KMS-11 (cell line): Measurements from ENCODE around the gene EHD3.

Source experiments
- H2AFZ ChIP-seq: fragments of 200-600 bp; sonication (generic); 2 replicates; pipeline ENCODE4 v1.6.1; 2016; ENCODE audit warnings: antibody characterized with exemption, mixed run types, low read depth
- H3K27ac ChIP-seq: fragments of 200-600 bp; sonication (generic); 2 replicates; pipeline ENCODE4 v1.6.1; 2016; ENCODE audit warnings: mild to moderate bottlenecking, mixed run types
- H3K27me3 ChIP-seq: fragments of 200-600 bp; sonication (generic); 2 replicates; pipeline ENCODE4 v1.6.1; 2017; ENCODE audit warnings: mild to moderate bottlenecking, low read depth, mixed run types, moderate library complexity; ENCODE audit not compliant: insufficient read depth
- H3K36me3 ChIP-seq: fragments of 200-600 bp; sonication (generic); 2 replicates; pipeline ENCODE4 v1.6.1; 2017; ENCODE audit warnings: mild to moderate bottlenecking, mixed run types; ENCODE audit not compliant: insufficient read depth
- H3K4me1 ChIP-seq: fragments of 200-600 bp; sonication (generic); 2 replicates; pipeline ENCODE4 v1.6.1; 2016; ENCODE audit warnings: mild to moderate bottlenecking, low read depth, mixed run types; ENCODE audit not compliant: poor library complexity, severe bottlenecking
- H3K4me2 ChIP-seq: fragments of 200-600 bp; sonication (generic); 2 replicates; pipeline ENCODE4 v1.7.0; 2016; ENCODE audit warnings: mild to moderate bottlenecking, mixed run types
- H3K4me3 ChIP-seq: fragments of 200-600 bp; sonication (generic); IDR thresholded peaks from 2 replicates; pipeline ENCODE4 v1.6.1; 2017; ENCODE audit warnings: low read depth, low read length, mixed read lengths; ENCODE audit not compliant: insufficient read depth
- H3K79me2 ChIP-seq: fragments of 200-600 bp; sonication (generic); 2 replicates; pipeline ENCODE4 v1.6.1; 2016; ENCODE audit warnings: low read depth, mixed run types; ENCODE audit not compliant: insufficient read depth
- H3K9ac ChIP-seq: fragments of 200-600 bp; sonication (generic); 2 replicates; pipeline ENCODE4 v1.6.1; 2016; ENCODE audit warnings: mild to moderate bottlenecking, mixed run types
- H4K20me1 ChIP-seq: fragments of 200-600 bp; sonication (generic); 2 replicates; pipeline ENCODE4 v1.6.1; 2016; ENCODE audit warnings: mild to moderate bottlenecking, mixed run types; ENCODE audit not compliant: insufficient read depth
- CTCF ChIP-seq: fragments of 200-600 bp; sonication (generic); conservative IDR thresholded peaks from 2 replicates; pipeline ENCODE4 v1.6.1; 2017; ENCODE audit warnings: low read depth, mild to moderate bottlenecking, antibody characterized with exemption, low read length, moderate library complexity, mixed read lengths

EHD3 gene

GRCh38 chr2:31266804-31267203 is 32.9 kb downstream of the EHD3 start:
- Histone ChIP-seq H3K36me3 (no peaks in the 10 kb centered on the region), H3K9ac (no peak overlapping the region), H3K27ac (no peak overlapping the region), H3K4me3 (no peak overlapping the region), H3K27me3 (no peaks in the 10 kb centered on the region), H3K4me1 (no peaks in the 10 kb centered on the region), H4K20me1 (no peaks in the 10 kb centered on the region), H2AFZ (no peak overlapping the region), H3K4me2 (no peak overlapping the region), H3K79me2 (no peaks in the 10 kb centered on the region)
- no peak for TF ChIP-seq CTCF

GRCh38 chr2:31267437-31268120 is 33.6 kb downstream of the EHD3 start:
- no peaks in the 10 kb centered on the region for H3K4me1 ChIP-seq
- no peaks in the 10 kb centered on the region for H3K36me3 ChIP-seq
- no peaks in the 10 kb centered on the region for H3K79me2 ChIP-seq
- no peak overlapping the region for H2AFZ ChIP-seq
- H4K20me1 ChIP-seq = no peaks in the 10 kb centered on the region
- no peak overlapping the region for H3K27ac ChIP-seq
- no peak overlapping the region for H3K4me3 ChIP-seq
- no peaks in the 10 kb centered on the region for H3K27me3 ChIP-seq
- no peak overlapping the region for H3K4me2 ChIP-seq
- no peak overlapping the region for H3K9ac ChIP-seq
- no peak for TF ChIP-seq CTCF

- Histone ChIP-seq H3K79me2 (no peaks in the 10 kb centered on the region), H3K9ac (no peak overlapping the region), H3K4me1 (no peaks in the 10 kb centered on the region), H3K27me3 (no peaks in the 10 kb centered on the region), H4K20me1 (no peaks in the 10 kb centered on the region), H3K4me3 (no peak overlapping the region), H3K4me2 (no peak overlapping the region), H3K27ac (no peak overlapping the region), H2AFZ (no peak overlapping the region), H3K36me3 (no peaks in the 10 kb centered on the region)
- no peak for TF ChIP-seq CTCF
These were observed 34.4 kb downstream of the EHD3 start for GRCh38 chr2:31268344-31268743.

GRCh38 chr2:31269087-31269486 is 35.1 kb downstream of the EHD3 start:
- Histone ChIP-seq H3K79me2 (no peaks in the 10 kb centered on the region), H3K4me1 (no peaks in the 10 kb centered on the region), H3K9ac (no peak overlapping the region), H3K36me3 (no peaks in the 10 kb centered on the region), H4K20me1 (no peaks in the 10 kb centered on the region), H3K4me2 (no peak overlapping the region), H3K4me3 (no peak overlapping the region), H3K27ac (no peak overlapping the region), H2AFZ (no peak overlapping the region), H3K27me3 (no peaks in the 10 kb centered on the region)
- no peak for TF ChIP-seq CTCF
